ENCODE results near the gene YOD1.
A peak's percentile ranks its signal among the peaks of the same experiment; 100 is the strongest.

The YOD1 gene

GRCh38 chr1:207051191-207051943 is at the start of gene YOD1:
Gene YOD1 (minus strand): TSS chr1:207051208. CDS start chr1:207051030, 178 bp downstream.
- peak in 1 of 6 experiments; percentile 26 for DNase-seq

- no peak for DNase-seq
These were observed 46.9 kb upstream of the YOD1 start for GRCh38 chr1:207097871-207098324.

GRCh38 chr1:207093944-207094343 is 42.9 kb upstream of the YOD1 start:
- no peak for DNase-seq

- no peak for DNase-seq
These were observed 40.3 kb upstream of the YOD1 start for GRCh38 chr1:207091200-207091908.

- no peak for DNase-seq
These were observed 38.8 kb upstream of the YOD1 start for GRCh38 chr1:207089627-207090355.

GRCh38 chr1:207088701-207089626 is 38.0 kb upstream of the YOD1 start, which contains the start of gene C4BPB:
Gene C4BPB (plus strand): TSS chr1:207088860. CDS start chr1:207089532, 672 bp downstream.
- peak in 5 of 6 experiments; percentile 13 to 54 (median 36) for DNase-seq

- no peak for DNase-seq
These were observed 37.2 kb upstream of the YOD1 start for GRCh38 chr1:207088161-207088560.

GRCh38 chr1:207085887-207086286 is 34.9 kb upstream of the YOD1 start:
- DNase-seq: no peak

- DNase-seq: peak in 4 of 6 experiments; percentile 40 to 68 (median 54)
These were observed 33.7 kb upstream of the YOD1 start for GRCh38 chr1:207084701-207085180.

- no peak for DNase-seq
These were observed 33.2 kb upstream of the YOD1 start for GRCh38 chr1:207084232-207084631.

GRCh38 chr1:207081806-207082205 is 30.8 kb upstream of the YOD1 start:
- DNase-seq: no peak

- DNase-seq: no peak
These were observed 30.1 kb upstream of the YOD1 start for GRCh38 chr1:207081088-207081487.

GRCh38 chr1:207079706-207080241 is 28.8 kb upstream of the YOD1 start:
- no peak for DNase-seq

- no peak for DNase-seq
These were observed 27.6 kb upstream of the YOD1 start for GRCh38 chr1:207078578-207079132.

GRCh38 chr1:207077470-207078377 is 26.7 kb upstream of the YOD1 start:
- peak; percentile 12 to 87 (median 47) for DNase-seq

- no peak for DNase-seq
These were observed 26.0 kb upstream of the YOD1 start for GRCh38 chr1:207077012-207077411.

GRCh38 chr1:207076181-207076955 is 25.4 kb upstream of the YOD1 start:
- DNase-seq: no peak

- DNase-seq: no peak
These were observed 23.2 kb upstream of the YOD1 start for GRCh38 chr1:207073906-207074820.

Measured in stimulated activated naive CD4-positive, alpha-beta T cell (primary cell).